Measurements from ENCODE around the gene SBNO2. TPM values are rescaled to one million over a fixed set of nuclear protein-coding genes. Genes with fewer than 3 reads are reported as not detected.
A peak's percentile ranks its signal among the peaks of the same experiment; 100 is the strongest.

The SBNO2 gene
- total and polyA plus RNA-seq, 2 donors (not counting 1 experiment from before 2014, with no cell fraction given): 42.8 to 83.3 TPM

GRCh38 chr19:1172353-1173158 lies 1.5 kb downstream of the SBNO2 start:
- H2AFZ ChIP-seq (ENCODE audit: insufficient read depth, low read depth, low read length, poor library complexity, severe bottlenecking): no peak overlapping the region
- peak overlapping the region; percentile 92 for H3K27ac Mint-ChIP-seq

More at GRCh38 chr19:1172353-1173158, 1.5 kb downstream of the SBNO2 start:
- Histone ChIP-seq H3K9ac (ENCODE audit: low read length) (peak overlapping the region; percentile 96), H4K20me1 (ENCODE audit: control insufficient read depth, insufficient read depth, low read length, poor library complexity, severe bottlenecking) (peaks cover 37% of the 10 kb centered on the region), H3K27ac (ENCODE audit: low read length in 2 of 2) (peak overlapping the region; percentile 51 to 85), H3K4me3 (ENCODE audit: control extremely low read depth in 1 of 5, extremely low read depth in 1 of 5, insufficient read depth in 1 of 5, low read depth in 2 of 5, low read length in 4 of 5) (peak overlapping the region in 4 of 5 experiments; percentile 68 to 98 (median 82)), H3K79me2 (ENCODE audit: control insufficient read depth, insufficient read depth, low read length) (peaks cover 67% of the 10 kb centered on the region), H3K9me3 (ENCODE audit: control extremely low read depth in 1 of 3, control insufficient read depth in 2 of 3, insufficient read depth in 1 of 3, low read length in 2 of 3) (peaks cover 0 to 5% (median 0%) of the 10 kb centered on the region in 3 donors), H3K4me2 (replicated peaks; ENCODE audit: low read depth, low read length, poor library complexity, severe bottlenecking) (peak overlapping the region; percentile 99), H3K36me3 (replicated peaks in 1 of 2; ENCODE audit: control extremely low read depth in 1 of 2, control insufficient read depth in 1 of 2, extremely low read depth in 1 of 2, insufficient read depth in 2 of 2, low read length in 1 of 2) (peaks cover 0 to 3% of the 10 kb centered on the region in 2 experiments), H3K4me1 (ENCODE audit: control insufficient read depth in 2 of 2, insufficient read depth in 2 of 2, low read length in 2 of 2) (peaks cover 6 to 13% of the 10 kb centered on the region in 2 donors), H3K27me3 (replicated peaks in 1 of 4; ENCODE audit: control extremely low read depth in 1 of 4, control insufficient read depth in 3 of 4, insufficient read depth in 4 of 4, low read length in 3 of 4) (no peaks in the 10 kb centered on the region)
- Mint-ChIP-seq H3K4me1 (peaks cover 31% of the 10 kb centered on the region), H3K4me3 (peak overlapping the region; percentile 89), H3K9me3 (ENCODE audit: insufficient read depth) (no peaks in the 10 kb centered on the region), H3K27me3 (no peaks in the 10 kb centered on the region)
- TF ChIP-seq, protein P1, sequence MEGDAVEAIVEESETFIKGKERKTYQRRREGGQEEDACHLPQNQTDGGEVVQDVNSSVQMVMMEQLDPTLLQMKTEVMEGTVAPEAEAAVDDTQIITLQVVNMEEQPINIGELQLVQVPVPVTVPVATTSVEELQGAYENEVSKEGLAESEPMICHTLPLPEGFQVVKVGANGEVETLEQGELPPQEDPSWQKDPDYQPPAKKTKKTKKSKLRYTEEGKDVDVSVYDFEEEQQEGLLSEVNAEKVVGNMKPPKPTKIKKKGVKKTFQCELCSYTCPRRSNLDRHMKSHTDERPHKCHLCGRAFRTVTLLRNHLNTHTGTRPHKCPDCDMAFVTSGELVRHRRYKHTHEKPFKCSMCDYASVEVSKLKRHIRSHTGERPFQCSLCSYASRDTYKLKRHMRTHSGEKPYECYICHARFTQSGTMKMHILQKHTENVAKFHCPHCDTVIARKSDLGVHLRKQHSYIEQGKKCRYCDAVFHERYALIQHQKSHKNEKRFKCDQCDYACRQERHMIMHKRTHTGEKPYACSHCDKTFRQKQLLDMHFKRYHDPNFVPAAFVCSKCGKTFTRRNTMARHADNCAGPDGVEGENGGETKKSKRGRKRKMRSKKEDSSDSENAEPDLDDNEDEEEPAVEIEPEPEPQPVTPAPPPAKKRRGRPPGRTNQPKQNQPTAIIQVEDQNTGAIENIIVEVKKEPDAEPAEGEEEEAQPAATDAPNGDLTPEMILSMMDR (IDR thresholded peaks at IDR 0.05): no peak
- TF ChIP-seq EZH2 (IDR thresholded peaks at IDR 0.05; ENCODE audit: borderline replicate concordance, insufficient read depth, low read depth, low read length, poor library complexity, severe bottlenecking): no peak
- ChIA-PET CTCF (no interaction called here), POLR2A (interaction anchor here (0.7 kb wide), 1 partner anchor 39 kb away, joined by 6 read pairs; no protein-coding TSS in a partner anchor)
- intact Hi-C loops (cut with micrococcal nuclease): no loop called here
- DNase-seq: no peak
- WGBS (ENCODE audit: insufficient coverage): 76% methylated on average over 26 of the region's 36 CpGs
- no peak for ATAC-seq (ENCODE audit: low read depth)
